Measurements from ENCODE around the gene ACTMAP.

DNA sequence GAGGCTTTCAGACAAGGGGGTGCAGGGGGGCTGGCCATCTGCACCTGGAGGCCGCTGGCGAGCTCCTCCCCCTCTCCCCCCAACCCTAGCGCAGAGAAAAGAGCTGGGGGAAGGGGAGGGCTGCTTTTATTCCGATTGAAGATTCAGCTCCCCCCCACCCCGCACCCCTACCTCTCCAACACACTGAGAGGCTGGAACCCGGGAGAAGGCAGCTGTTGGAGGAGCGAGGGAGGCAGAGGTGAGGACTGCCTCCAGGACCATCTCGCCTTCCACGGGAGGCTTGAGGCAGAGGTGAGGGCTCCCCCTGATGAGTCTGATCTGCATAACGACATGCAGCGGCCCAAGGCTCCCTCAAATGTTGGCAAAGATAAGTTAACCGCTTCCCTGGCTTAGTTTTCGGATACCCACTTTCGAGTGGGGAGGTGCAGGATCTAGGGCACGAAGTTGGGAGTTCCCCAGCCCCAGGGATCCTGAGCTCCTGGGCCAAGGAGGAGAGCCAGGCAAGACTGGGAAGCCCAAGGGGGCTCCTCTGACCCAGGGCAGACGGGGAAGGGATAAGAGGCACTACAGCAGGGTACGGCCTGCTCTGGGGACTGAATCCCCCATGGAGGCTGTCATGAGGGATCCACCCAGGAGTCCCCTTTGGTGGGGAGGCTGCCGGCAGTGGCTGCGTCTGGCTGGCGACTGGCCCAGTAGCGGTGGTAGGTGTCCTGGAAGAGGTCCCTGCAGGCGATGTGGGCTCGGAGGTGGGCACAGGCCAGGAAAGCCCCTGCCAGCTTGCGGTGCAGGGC, 58.7 kb downstream of the ACTMAP start:
- TF ChIP-seq, protein P1, sequence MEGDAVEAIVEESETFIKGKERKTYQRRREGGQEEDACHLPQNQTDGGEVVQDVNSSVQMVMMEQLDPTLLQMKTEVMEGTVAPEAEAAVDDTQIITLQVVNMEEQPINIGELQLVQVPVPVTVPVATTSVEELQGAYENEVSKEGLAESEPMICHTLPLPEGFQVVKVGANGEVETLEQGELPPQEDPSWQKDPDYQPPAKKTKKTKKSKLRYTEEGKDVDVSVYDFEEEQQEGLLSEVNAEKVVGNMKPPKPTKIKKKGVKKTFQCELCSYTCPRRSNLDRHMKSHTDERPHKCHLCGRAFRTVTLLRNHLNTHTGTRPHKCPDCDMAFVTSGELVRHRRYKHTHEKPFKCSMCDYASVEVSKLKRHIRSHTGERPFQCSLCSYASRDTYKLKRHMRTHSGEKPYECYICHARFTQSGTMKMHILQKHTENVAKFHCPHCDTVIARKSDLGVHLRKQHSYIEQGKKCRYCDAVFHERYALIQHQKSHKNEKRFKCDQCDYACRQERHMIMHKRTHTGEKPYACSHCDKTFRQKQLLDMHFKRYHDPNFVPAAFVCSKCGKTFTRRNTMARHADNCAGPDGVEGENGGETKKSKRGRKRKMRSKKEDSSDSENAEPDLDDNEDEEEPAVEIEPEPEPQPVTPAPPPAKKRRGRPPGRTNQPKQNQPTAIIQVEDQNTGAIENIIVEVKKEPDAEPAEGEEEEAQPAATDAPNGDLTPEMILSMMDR (IDR thresholded peaks at IDR 0.05 in 4 of 5, conservative IDR thresholded peaks at IDR 0.05 in 1 of 5) = no peak
- TF ChIP-seq POLR2A (IDR thresholded peaks at IDR 0.05) = no peak

Data from gastrocnemius medialis (tissue), 4 donors.